ENCODE data around the gene PRICKLE2.

The PRICKLE2 gene, protein sequence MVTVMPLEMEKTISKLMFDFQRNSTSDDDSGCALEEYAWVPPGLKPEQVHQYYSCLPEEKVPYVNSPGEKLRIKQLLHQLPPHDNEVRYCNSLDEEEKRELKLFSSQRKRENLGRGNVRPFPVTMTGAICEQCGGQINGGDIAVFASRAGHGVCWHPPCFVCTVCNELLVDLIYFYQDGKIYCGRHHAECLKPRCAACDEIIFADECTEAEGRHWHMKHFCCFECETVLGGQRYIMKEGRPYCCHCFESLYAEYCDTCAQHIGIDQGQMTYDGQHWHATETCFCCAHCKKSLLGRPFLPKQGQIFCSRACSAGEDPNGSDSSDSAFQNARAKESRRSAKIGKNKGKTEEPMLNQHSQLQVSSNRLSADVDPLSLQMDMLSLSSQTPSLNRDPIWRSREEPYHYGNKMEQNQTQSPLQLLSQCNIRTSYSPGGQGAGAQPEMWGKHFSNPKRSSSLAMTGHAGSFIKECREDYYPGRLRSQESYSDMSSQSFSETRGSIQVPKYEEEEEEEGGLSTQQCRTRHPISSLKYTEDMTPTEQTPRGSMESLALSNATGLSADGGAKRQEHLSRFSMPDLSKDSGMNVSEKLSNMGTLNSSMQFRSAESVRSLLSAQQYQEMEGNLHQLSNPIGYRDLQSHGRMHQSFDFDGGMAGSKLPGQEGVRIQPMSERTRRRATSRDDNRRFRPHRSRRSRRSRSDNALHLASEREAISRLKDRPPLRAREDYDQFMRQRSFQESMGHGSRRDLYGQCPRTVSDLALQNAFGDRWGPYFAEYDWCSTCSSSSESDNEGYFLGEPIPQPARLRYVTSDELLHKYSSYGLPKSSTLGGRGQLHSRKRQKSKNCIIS

DNA sequence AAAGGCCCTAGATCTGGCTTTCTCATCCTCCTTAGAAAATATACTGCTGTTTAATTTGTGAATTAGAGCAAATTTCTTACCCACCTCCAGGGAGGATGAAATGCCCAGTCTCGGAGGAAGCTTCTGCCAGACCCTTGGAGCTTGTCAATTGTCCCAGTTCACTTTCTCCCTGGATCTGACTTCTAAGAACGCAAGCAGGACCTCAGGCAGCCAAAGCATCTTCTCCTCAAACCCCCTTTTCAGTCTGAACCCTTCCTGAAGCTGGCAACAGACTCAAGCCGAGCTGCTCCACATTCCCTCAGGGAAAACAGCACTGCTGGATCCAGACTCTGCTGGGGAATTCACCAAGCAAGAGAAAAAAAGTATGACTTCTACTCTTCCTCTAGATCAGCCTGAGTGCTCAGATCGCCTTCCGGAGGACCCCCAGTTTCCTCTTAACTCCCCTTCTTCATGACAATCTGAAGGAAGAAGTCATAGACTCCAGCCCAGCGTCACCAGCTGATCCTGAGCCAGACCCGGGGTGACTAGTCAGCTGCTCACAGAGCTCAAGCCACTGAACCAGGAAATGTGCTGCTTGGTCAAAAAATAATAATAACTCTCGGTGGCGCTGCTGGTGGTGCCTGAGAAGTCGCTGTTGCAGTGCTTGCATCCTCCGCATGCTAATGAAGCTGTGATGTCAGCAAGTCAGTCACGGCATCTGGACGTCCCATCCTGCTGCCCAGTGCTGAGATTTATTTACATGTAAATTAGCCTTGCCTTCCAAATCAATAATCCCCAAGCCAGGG, at the start of gene PRICKLE2:
PRICKLE2 (minus strand) TSS at position 641 of the 785 bp plus-strand sequence. CDS start 26,539 bp downstream, outside the sequence.
- no peak for DNase-seq (ENCODE audit: low spot score)

GRCh38 chr3:64272842-64273241, 47.6 kb upstream of the PRICKLE2 start:
- DNase-seq (ENCODE audit: low spot score), result no peak

GRCh38 chr3:64272271-64272670, 47.0 kb upstream of the PRICKLE2 start:
- DNase-seq (ENCODE audit: low spot score), result no peak

- no peak for DNase-seq (ENCODE audit: low spot score)
Measured at GRCh38 chr3:64271631-64272030, 46.4 kb upstream of the PRICKLE2 start.

- no peak for DNase-seq (ENCODE audit: low spot score)
Measured at GRCh38 chr3:64270866-64271260, 45.6 kb upstream of the PRICKLE2 start.

DNA sequence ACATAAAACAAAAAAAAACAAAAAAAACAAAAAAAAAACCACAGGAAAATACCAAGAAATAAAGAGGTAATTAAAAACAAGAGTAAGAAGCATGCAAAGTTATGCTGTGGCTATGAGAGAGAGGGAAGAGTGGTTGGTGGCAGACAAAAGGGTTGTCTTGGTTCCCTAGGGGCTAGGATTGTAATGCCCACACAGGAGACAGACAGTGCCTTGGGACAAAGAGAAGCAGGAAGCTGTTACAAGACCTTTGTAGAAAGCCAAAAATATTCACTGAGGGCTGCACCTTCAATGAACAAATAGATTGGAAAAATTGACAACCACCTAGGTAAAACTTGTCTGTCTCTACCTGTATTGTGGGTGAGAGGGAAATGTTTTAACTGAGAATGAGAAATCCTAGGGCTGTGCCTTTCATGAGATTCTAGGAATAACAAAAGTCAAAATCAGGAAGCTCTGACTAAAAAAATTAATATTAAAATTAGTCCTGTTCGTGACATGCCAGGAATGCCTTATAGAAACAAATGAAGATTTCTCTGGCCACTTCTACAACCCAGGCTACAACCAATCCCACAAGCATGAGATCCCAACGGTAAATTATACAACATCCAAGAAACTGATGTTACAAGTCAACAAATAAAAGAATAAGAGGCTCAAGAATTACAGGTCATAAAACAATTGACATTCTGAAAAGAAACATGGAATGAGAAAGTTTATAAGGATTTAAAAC, 45.0 kb upstream of the PRICKLE2 start:
- DNase-seq (ENCODE audit: low spot score), result no peak

- DNase-seq (ENCODE audit: low spot score), result no peak
Measured at GRCh38 chr3:64268926-64269325, 43.7 kb upstream of the PRICKLE2 start.

DNA sequence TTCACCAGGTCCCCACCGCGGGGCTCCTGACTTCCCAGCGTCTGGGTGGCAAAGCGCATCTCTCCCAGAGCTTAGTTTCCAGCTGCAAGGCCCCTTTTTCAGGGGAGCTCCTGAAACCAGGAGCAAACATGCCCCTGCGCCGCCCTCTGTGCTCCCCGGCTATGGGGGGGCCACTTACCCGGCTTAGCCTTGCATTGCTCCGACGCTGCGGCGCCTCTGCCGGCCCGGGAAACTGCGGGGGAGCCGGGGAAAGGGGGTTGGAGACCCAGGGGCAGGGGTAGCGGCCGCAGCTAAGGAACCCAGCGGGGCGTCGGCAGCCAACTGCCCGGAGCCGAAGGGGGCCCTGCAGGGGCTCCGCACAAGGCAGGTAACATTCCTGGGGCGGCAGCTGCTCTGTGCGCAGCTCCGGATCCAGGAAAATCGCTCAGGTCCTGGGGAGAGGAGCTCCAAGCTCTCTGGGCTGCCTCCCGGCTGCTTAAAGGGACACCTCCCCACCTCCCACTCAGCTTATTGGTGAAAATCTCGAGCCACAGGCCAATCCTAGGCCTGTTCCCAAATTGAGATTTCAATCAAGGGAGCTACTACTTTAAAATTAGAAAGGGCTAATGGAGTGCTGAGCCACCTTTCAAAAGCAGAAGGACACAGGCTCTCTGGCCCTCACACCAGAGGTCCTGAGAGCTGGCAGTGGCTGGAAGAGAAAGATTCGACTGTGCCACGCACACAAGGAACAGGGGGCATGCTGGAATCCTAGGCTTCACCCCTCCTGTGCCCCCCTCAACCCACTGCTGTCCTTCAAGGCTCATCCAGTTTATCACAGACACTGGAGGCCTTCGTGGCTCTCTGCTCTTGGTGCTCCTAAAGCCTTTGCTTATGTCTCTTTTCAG, 42.7 kb upstream of the PRICKLE2 start:
- no peak for DNase-seq (ENCODE audit: low spot score)

GRCh38 chr3:64266983-64267382, 41.7 kb upstream of the PRICKLE2 start:
- no peak for DNase-seq (ENCODE audit: low spot score)

- no peak for DNase-seq (ENCODE audit: low spot score)
Measured at GRCh38 chr3:64266065-64266931, 41.0 kb upstream of the PRICKLE2 start.

DNA sequence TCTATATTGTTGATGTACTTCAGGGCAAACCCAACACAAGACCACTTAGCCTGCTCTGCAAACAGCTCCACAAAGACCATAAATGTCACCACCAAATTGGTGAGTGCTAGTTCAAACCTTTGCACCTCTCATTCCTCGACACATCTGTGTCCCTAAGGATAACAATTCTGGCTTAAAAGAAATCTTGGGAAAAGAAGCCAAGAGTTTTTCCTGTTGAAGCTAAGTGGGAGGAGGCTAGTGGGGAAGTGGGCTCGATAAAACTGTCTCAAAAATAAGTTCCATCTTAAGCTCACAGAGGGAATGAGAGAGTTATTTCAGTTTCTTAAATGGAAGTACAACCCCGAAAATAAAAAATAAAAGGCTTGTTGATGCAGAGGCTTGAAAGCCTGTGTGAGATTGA, 40.4 kb upstream of the PRICKLE2 start:
- no peak for DNase-seq (ENCODE audit: low spot score)

GRCh38 chr3:64264501-64265109, 39.3 kb upstream of the PRICKLE2 start:
- DNase-seq (ENCODE audit: low spot score), result no peak

DNA sequence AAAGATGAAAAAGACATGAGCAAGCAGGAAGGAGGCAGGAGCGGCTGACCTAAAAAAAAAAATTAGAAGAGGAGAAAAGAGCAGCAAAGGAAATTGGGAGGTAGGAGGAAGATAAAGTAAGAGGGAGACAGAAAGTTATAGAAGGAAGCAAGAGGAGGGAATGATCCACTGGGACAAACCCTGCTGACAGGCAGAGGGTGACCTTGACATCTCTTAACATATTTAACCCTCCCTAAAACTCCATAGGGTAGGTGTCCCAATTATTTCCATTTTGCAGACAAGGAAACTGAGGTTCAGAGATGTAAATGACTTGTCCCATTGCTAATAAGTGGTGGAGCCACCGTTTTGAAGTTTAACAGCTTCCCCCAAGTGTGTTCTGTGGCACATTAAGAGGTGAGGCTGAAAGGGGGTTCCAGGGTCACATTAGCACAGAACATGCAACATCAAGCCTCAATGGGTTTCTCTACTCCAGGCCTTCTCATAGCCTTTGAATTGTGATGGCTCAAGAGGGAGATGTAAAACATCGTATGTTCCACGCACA, 37.4 kb upstream of the PRICKLE2 start:
- DNase-seq (ENCODE audit: low spot score), result no peak

- DNase-seq (ENCODE audit: low spot score), result no peak
Measured at GRCh38 chr3:64260431-64260830, 35.2 kb upstream of the PRICKLE2 start.

DNA sequence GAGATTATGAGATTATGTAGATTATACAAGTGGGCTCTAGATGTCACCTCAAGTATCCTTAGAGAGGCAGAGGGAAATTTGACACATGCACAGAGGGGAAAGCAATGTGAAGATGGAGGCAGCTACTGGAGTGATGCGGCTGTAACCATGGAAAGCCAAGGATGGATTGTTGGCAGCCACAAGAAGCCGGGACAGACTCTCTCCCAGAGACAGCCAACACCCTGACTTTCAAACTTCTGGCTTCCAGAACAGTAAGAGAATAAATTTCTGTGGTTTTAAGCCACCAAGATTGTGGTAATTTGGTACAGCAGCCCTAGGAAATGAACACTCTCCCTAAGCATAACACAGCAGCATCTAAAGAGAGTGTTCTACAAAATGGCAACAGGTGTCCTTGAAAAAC, 34.4 kb upstream of the PRICKLE2 start:
- no peak for DNase-seq (ENCODE audit: low spot score)

DNA sequence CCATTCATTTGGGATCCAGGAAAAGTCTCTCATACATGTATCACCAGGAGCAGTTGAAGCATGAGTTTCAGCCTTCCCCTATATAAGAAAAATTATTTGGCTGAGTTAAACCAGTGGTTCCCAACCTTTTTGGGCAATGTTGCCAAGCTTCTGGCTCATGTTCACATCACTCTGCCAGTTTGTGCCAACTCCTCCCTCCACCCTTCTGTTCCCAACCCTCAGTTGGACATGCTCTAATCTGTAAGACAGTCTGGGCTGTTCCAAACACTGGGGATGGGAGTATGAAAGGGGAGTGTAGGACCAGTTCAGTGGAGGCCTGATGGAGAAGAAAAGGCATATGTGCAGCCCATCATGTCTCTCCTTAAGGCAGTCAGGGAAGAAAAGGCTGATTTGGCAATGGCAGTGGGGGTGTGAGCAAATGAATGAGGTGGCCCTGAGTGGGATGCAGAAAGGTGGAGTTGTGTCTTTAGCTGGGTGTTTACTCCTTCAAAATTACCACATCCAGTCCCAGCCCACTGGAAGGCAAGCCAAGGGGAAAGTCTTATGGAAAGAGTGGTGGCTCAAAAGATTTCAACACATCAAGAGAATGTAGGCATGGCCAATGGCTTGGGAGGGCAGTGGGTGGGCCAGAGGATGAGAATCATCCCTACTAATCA, 32.0 kb upstream of the PRICKLE2 start:
- DNase-seq (ENCODE audit: low spot score), result no peak

GRCh38 chr3:64255741-64256340, 30.6 kb upstream of the PRICKLE2 start:
- DNase-seq (ENCODE audit: low spot score), result no peak

- no peak for DNase-seq (ENCODE audit: low spot score)
Measured at GRCh38 chr3:64254443-64254842, 29.2 kb upstream of the PRICKLE2 start.
